Stomach (tissue), 9 donors: ENCODE results near the gene RAC3. TPM values are rescaled to one million over a fixed set of nuclear protein-coding genes. Genes with fewer than 3 reads are reported as not detected.

Experiments used
- DNase-seq, 2 donors: peaks; one replicate each; pipeline versions ENCODE4 v3.0.0 to v3.0.0-alpha.2; 2013 to 2019
- H3K27ac ChIP-seq, 5 donors: fragments of 200-600 bp in 4 of 5; sonication (generic) in 4 of 5; one replicate each; pipeline ENCODE4 v1.5.1; 2013 to 2019; ENCODE audit warnings: mild to moderate bottlenecking in 1 of 5, moderate library complexity in 1 of 5
- H3K27me3 ChIP-seq, 3 donors: fragments of 200-600 bp; sonication (generic); one replicate each; pipeline ENCODE4 v1.5.1; 2017 to 2019; ENCODE audit warnings: mixed run types in 1 of 3
- H3K36me3 ChIP-seq, 4 donors: fragments of 200-600 bp; sonication (generic); 1 replicate in 3 of 4; 2 replicates in 1 of 4; pipeline ENCODE4 v1.5.1; 2016 to 2019
- H3K4me1 ChIP-seq, 4 donors: fragments of 200-600 bp; sonication (generic); one replicate each; pipeline ENCODE4 v1.5.1; 2016 to 2019
- H3K4me3 ChIP-seq, 4 donors: fragments of 200-600 bp; sonication (generic) in 3 of 4; one replicate each; pipeline ENCODE4 v1.5.1; 2016 to 2019; ENCODE audit warnings: mild to moderate bottlenecking in 1 of 4
- H3K9me3 ChIP-seq, 4 donors: fragments of 200-600 bp; sonication (generic); one replicate each; pipeline ENCODE4 v1.5.1; 2016 to 2019
- EP300 ChIP-seq: sonication (generic); formaldehyde crosslinking; IDR thresholded peaks from one replicate; pipeline ENCODE4 v1.6.1; 2017; ENCODE audit warnings: antibody characterized with exemption
- POLR2A ChIP-seq, 4 donors: fragments of 450-650 bp; IDR thresholded peaks; one replicate each; pipeline ENCODE4 v1.6.1; 2016; ENCODE audit warnings: antibody characterized with exemption in 4 of 4, control low read depth in 2 of 4, mild to moderate bottlenecking in 1 of 4, moderate library complexity in 1 of 4
- POLR2AphosphoS5 ChIP-seq, 3 donors: sonication (generic); formaldehyde crosslinking; IDR thresholded peaks; one replicate each; pipeline ENCODE4 v1.6.1; 2016; ENCODE audit warnings: antibody characterized with exemption in 3 of 3
- WGBS, 5 donors: extraction: QIAGEN DNeasy Blood & Tissue Kit in 3 of 5; methylation state at CpG; one replicate each; pipeline versions ENCODE4 v1.1.5 to v1.1.7; 2013 to 2018; 5-methylcytosine and 5-hydroxymethylcytosine counted together
- intact Hi-C: fragments of 100-400 bp; cut with DNase I; formaldehyde crosslinking; loops from one replicate; pipeline ENCODE4 v1.15.1; 2023; ENCODE audit warnings: low total_unique reads
- polyA plus RNA-seq, 3 donors: library from polyadenylated mRNA; stranded (reverse); fragments of 200-250 nt; gene quantifications; one replicate each; pipeline ENCODE4 v1.2.3, GENCODE V29; 2013
- total RNA-seq, 5 donors: library from RNA; depleted of rRNA; stranded (reverse); fragments of >200 nt; gene quantifications; one replicate each; pipeline versions ENCODE4 v1.1.0 to v1.2.3, GENCODE V29; 2014 to 2016
- TF ChIP-seq, protein P1 (sequence below), 7 experiments: fragments of 450-650 bp in 4 of 7; fragments of 200-600 bp in 3 of 7; sonication (generic) in 3 of 7; IDR thresholded peaks; one replicate each; pipeline ENCODE4 v1.5.1; 2016 to 2019; ENCODE audit warnings: antibody characterized with exemption in 7 of 7, control low read depth in 2 of 7, mild to moderate bottlenecking in 1 of 7
- donor health status: healthy with polysubstance abuse.
- donor health status: Bipolar disorder and iron deficiency.
- donor health status: healthy.

Gene RAC3
- total and polyA plus RNA-seq, 8 donors, result 1.2 to 24.8 (median 11.6) TPM; not detected in 1

DNA sequence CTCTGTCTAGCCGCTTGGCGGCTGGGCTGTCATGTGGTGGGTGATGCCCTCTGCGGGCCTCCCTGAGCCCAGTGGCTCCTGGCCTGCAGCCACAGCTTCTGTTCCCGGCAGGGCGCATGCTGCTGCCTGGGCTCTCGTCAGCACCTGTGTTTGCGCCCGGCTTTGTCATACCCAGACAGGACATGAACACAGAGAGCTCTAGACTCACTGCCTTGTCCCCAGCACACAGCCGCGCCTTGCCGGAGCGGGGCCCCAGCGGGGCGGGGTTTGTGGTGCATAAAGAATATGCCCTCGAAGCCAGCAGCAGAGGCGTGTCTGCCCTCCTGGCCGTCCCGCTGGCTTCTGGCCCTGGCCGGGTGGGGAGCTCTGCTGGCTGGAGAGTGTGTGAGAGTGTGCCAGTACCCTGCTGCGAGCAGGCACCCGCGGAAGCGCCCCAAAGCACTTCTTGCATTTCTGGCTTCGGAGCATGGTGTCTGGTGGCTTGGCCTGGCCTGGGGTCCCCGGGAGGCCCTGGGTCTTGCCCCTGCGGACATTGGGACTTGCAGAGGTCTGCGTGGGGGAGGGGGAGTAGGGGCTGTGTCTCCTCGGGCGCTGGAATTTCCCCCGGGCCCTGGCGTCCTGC lies 39.7 kb upstream of the RAC3 start:
- peak overlapping the region; percentile 61 to 77 (median 76) for H3K27ac ChIP-seq

DNA sequence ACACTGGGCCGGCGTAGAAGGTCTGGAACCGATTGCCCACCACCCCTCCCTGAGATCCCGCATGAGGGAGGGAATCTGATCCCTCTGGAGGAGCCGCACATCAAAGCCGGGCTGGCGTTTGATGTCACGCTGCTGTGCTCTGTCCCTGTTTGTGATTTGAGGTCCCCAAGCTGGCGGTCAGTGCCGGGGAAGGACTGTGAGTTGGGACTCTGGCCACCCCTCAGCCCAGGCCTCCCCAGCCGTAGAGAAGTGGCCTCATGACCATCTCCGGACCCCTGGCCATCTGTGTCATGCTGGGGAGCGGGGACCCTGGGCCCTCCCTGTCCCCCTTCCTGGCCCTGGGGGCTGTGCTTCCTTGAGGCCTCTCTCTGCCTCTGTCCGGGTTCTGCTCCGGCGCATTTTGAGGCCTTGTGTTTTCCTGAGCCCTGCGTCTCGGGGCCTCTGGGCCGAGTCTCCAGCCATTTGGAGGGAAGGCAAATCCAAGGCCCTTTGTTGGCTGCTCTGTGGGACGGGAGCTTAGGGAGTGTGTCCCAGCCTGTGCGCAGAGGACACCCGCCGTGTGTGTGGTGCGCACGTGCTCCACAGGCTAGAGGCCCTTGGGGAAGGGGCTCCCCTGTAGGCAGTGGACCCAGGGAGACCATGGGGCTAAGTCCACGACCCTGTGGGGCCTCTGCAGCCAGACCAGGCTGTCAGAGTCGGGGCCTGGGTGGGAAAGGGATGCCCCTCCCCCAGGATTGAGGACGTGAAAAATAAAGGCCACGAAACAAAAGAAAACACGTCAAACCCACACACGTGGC lies 39.0 kb upstream of the RAC3 start:
- H3K36me3 ChIP-seq, result peaks cover 0 to 57% (median 32%) of the 10 kb centered on the region in 4 donors

More for the DNA sequence above, 39.7 kb upstream of the RAC3 start:
- H3K27me3 ChIP-seq, result no peaks in the 10 kb centered on the region
- H3K4me1 ChIP-seq, result peaks cover 20 to 53% (median 51%) of the 10 kb centered on the region in 4 donors
- no peaks in the 10 kb centered on the region for H3K9me3 ChIP-seq
- 20 to 28% (median 22%) methylated on average over 13 to 31 of the region's 31 CpGs for WGBS, 5 donors
- TF ChIP-seq POLR2AphosphoS5 (IDR thresholded peaks at IDR 0.05) (peak; percentile 4 to 78 (median 72)), POLR2A (IDR thresholded peaks at IDR 0.05) (no peak)
- TF ChIP-seq, protein P1, sequence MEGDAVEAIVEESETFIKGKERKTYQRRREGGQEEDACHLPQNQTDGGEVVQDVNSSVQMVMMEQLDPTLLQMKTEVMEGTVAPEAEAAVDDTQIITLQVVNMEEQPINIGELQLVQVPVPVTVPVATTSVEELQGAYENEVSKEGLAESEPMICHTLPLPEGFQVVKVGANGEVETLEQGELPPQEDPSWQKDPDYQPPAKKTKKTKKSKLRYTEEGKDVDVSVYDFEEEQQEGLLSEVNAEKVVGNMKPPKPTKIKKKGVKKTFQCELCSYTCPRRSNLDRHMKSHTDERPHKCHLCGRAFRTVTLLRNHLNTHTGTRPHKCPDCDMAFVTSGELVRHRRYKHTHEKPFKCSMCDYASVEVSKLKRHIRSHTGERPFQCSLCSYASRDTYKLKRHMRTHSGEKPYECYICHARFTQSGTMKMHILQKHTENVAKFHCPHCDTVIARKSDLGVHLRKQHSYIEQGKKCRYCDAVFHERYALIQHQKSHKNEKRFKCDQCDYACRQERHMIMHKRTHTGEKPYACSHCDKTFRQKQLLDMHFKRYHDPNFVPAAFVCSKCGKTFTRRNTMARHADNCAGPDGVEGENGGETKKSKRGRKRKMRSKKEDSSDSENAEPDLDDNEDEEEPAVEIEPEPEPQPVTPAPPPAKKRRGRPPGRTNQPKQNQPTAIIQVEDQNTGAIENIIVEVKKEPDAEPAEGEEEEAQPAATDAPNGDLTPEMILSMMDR (IDR thresholded peaks at IDR 0.05), result peak in 1 of 7 experiments; percentile 25
- intact Hi-C loops, result no loop called here
- peak overlapping the region in 3 of 4 donors; percentile 17 to 28 (median 22) for H3K4me3 ChIP-seq
- H3K36me3 ChIP-seq, result peaks cover 0 to 59% (median 34%) of the 10 kb centered on the region in 4 donors
- peak; percentile 92 to 96 for DNase-seq

GRCh38 chr17:81993729-81994592 lies 37.5 kb upstream of the RAC3 start:
- Histone ChIP-seq H3K27me3 (no peaks in the 10 kb centered on the region), H3K9me3 (no peaks in the 10 kb centered on the region), H3K27ac (peak overlapping the region in 2 of 5 donors; percentile 16 to 59), H3K36me3 (peaks cover 0 to 52% (median 25%) of the 10 kb centered on the region in 4 donors), H3K4me3 (peak overlapping the region in 1 of 4 donors; percentile 3), H3K4me1 (peaks cover 20 to 53% (median 51%) of the 10 kb centered on the region in 4 donors)
- no peak for DNase-seq
- TF ChIP-seq, protein P1 (IDR thresholded peaks at IDR 0.05), result no peak
- TF ChIP-seq POLR2A (IDR thresholded peaks at IDR 0.05) (no peak), EP300 (no peak), POLR2AphosphoS5 (IDR thresholded peaks at IDR 0.05) (no peak)
- intact Hi-C loops, result no loop called here
- 91 to 94% (median 92%) methylated on average over 24 to 37 of the region's 37 CpGs for WGBS, 5 donors

More for the DNA sequence above, 39.0 kb upstream of the RAC3 start:
- H3K9me3 ChIP-seq, result no peaks in the 10 kb centered on the region
- peaks cover 20 to 53% (median 51%) of the 10 kb centered on the region in 4 donors for H3K4me1 ChIP-seq
- H3K27ac ChIP-seq, result peak overlapping the region; percentile 61 to 77 (median 76)
- H3K27me3 ChIP-seq, result no peaks in the 10 kb centered on the region
- intact Hi-C loops, result no loop called here
- peak overlapping the region in 3 of 4 donors; percentile 17 to 28 (median 22) for H3K4me3 ChIP-seq
- no peak for TF ChIP-seq POLR2A (IDR thresholded peaks at IDR 0.05)
- TF ChIP-seq, protein P1 (IDR thresholded peaks at IDR 0.05), result no peak
- TF ChIP-seq EP300, result no peak
- no peak for TF ChIP-seq POLR2AphosphoS5 (IDR thresholded peaks at IDR 0.05)
- no peak for DNase-seq
- WGBS, 5 donors, result 61 to 73% (median 65%) methylated on average over 18 to 31 of the region's 31 CpGs
